GM19035 (cell line): Measurements from ENCODE around the gene BMPR2.
A peak's percentile ranks its signal among the peaks of the same experiment; 100 is the strongest.

Experiments
- ATAC-seq: cut with Tn5 transposase; IDR thresholded peaks from one replicate; pipeline ENCODE4 v1.9.1; 2021; ENCODE audit not compliant: unreplicated experiment

The BMPR2 gene

DNA sequence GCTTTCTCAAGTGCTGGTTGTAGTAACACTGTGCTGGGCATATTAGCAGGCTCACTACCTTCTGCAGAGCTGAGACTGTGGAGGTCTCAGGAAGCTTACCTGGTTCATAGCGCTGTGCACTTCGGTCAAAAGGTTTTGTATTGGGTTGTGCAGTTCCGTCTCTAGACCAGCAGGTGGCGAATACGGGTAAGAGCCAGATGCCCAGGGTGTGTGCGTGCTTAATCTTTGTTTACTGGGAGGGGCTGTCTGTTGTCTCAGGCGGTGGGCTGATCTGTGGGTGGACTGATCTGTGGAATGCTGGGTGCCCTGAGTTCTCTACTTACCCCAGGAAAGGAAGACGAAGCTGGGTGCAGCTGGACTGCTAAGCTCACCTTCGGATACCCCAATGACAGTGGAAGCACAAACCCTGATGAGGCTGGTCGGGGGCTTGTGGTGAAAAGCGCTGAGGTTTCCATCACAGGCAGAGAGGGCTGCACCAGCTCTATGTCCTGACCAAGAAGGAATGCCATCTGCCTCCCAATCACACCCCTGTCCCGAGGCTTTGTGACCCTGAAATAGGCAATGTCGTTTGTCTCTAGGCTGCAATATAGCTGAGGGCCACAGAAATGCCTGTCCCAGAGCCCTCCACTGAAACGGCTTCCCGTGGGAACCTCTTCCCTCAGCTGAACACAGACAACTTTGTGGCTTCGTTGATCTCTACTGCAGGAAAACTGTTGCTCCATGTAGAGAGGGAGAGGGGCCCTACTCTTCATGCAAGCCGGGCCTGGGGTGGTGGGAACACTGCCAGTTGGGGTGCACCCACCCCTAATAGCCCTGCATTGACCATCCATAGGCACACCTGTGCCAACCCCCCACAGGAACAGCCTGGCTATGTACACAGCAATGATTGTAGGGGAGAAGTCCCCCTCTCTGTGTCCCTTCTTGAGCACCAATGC lies 212.8 kb downstream of the BMPR2 start:
- peak; percentile 95 for ATAC-seq

DNA sequence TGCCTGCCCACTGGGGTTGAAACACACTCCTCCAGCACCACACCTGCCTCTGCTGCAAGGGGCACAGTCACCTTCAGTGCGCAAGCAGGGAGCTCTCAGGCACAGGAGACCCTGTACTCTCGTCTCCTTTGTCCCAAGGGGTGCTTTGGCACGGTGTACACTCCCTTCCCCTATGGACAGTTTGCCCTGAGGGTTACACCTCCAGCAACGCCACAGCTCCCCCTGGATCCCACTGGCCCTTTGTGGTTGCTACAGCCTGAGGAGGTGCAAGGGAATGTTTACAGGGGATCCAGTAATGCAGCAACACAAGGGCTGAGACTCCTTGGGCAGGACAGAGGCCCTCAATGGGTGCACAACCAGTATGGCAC lies 213.4 kb downstream of the BMPR2 start:
- no peak for ATAC-seq

DNA sequence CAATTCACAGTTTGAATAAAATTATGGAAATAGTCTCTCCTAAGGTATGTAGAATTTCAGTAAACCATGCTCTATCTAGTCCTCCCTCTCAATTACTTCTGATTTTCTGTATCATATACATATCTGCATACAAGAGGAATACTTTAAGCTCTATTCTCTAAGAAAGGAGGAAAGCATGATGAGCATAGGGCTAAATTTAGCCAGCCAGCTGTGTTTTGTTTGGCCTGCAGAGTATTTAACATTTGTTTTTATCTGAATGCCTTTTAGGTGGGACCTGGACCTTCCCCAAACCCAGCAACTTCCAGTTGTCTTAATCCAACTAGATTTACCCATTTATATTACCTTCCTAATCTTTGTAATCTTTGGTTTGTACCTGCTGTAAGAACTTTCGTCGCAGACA lies 216.4 kb downstream of the BMPR2 start:
- ATAC-seq: no peak

DNA sequence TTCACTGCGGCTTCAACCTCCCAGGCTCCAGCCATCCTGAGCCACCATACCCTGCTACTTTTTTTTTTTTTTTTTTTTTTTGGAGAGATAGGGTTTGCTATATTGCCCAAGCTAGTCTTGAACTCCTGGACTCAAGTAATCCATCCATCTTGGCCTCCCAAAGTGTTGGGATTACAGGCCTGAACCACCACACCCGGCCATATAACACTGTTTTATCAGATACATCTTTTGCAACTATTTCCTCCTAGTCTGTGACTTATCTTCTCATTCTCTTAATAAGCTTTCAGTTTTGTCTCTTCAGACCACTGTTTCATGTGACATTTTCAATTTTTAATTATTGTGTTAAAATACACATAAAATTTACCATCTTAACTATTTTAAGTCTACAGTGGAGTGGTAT lies 223.0 kb downstream of the BMPR2 start:
- ATAC-seq: no peak

DNA sequence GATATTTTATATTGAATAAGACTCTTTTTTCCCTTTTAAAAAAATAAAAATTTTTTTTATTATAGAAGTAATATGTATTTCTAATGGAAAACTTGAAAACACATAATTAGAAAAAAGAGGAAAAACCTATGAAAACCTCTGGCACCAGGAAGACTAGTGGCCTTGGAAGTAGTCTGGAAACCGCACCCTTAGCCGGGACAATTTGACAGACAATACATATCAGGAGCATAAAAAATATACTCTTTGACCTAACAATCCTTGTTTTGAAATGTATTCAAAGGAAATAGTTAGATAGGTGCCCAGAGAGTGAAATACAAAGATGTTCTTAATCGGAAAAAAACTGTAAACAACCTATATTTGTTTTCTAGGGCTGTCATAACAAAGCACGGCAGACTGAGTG lies 223.8 kb downstream of the BMPR2 start:
- ATAC-seq: no peak

DNA sequence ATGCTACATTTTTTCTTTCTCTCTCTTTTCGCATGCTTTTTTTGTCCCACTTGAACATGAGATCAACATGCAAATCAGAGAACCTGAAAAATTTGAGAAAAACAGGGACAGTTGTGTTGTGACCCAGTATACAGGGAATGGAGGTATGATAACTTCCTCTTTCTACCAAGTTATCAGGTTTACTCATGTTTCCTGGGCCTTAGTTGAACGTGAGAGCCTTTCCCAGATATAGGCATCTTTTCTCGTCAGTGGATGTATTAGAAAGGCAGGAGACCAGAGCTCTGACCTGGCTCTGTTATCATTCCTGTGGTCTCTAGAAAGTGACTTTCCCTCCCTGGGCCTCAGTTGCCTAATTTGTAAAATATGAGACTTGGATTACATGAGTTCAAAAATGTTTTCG lies 228.6 kb downstream of the BMPR2 start:
- no peak for ATAC-seq

DNA sequence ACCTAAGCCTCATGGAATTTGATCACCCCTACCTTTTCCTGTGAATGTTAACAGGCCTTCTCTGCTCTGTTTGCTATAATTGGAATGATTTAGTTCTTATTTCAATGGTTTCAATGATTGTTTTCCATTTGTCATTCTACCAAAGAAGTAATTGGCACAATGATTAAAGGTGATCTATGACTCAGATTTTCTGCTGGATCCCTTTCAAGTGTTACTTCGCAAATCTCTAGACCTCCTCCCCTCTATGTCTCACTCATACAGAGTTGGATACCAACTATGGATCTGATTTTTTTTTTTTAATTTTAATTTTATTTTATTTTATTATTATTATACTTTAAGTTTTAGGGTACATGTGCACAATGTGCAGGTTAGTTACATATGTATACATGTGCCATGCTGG lies 229.0 kb downstream of the BMPR2 start:
- ATAC-seq: no peak

DNA sequence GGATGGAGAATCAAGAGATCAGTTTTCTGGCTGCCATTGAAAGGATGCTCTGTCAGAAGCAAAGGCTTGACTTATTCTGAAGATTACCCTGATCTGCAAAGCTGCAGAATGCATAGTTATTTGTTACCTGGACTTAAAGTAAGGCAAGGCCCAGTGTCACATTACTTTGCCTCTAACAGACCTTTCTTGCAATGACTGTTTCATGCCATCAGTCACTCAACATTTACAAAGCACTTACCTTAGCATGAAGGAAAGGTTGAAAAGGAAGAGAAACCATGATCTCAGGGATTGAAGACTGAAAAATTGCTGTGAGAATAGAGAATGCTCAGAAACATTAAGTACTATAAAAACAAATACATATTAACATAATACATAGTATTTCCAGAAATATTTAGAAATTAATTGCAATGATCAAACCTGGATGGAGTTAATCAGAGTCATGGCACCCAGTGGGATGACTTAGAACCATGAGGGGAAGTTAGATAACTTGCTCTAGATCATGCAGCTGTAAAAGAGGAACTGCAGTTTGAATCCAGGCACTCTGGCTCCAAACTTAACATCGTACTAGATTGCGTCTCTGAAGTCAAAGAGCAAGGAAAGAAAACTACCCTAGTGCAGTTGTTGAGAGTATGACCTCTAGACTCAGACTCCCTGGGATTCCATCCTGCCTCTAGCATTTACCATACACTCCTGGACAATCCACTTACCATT lies 232.2 kb downstream of the BMPR2 start:
- ATAC-seq: no peak

DNA sequence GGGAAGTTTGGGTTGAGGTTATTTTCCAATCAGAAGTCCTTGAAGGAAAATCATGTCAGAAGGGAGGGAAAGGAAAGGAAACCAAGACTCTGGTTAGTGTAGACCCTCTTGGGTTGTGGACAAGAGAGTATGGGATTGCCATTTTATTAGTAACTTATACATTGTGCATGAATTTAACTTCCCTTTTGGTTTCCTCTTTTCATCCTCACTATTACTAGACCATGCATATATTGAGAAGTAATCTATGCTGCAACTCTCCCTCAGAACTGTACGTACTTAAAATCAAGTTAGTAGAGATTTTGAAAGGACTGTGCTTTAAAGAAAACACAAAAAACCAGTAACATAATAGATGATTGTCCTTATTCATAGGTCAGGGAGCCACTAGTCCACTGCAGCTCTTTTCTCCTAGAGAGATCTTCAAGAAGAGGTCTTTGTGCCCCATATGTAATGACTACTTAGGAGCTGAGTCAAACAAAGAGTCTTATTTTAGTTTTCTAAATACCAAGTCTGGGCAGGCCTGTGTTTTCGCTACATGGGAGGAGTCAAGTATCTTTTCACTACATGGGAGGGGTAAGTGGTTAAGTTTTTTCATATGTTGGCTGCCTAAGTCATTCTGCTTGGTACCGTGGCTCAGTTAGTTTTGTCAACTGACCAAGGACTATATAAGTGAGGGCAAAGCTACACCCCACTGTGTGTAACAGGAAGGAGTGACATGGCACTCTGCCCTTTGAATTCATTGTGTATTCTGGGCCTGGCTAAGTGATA lies 233.4 kb downstream of the BMPR2 start:
- ATAC-seq: peak; percentile 94

DNA sequence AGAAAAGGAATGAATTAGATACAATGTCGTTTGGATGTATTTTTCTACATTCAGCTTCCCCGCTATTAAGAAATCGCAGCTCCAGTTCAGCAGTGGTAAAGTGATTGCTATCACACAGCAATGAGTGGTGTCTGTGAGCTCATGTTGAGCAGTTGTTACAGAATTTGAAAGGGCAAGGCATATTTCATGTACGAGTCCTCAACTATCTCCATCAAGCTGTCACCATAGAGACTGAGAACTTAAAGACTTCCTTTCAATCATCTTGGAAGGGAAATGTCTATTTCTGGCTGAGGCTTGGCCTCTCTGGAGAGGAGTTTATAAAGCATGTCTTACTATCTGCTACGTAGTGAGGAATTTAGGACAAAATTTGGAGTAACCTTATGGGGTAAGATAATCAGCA lies 234.3 kb downstream of the BMPR2 start:
- ATAC-seq: no peak

DNA sequence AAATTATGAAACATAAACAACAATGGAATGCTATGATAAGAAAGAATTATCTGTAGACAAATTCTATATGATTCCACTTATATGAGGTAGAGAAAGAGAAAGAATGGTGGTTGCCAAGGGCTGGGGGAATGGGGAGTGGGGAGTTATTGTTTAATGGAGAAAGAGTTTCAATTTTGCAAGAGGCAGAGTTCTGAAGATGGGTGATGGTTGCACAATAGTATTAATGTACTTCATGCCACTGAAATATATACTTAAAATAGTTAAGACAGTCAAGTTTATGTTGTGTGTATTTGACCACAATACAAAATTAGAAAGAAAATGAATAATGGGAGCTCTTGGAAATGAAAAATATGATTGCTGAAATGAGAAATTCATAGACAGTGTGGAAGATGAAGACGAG lies 236.0 kb downstream of the BMPR2 start:
- no peak for ATAC-seq

DNA sequence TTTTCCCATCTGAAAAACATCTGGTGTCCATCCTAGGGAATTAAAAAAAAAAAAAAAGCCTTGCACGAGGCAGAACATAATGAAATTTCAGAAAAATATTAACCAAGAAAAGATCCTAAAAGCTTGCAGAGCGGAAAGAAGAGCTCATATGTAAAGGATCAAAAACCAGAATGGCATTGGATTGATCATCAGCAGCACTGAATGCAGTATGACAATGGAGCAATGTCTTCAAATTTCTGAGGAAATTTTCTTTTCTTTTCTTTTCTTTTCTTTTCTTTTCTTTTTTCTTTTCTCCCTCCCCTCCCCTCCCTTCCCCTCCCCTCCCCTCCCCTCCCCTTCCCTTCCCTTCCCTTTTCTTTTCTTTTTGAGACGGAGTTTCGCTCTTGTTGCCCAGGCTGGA lies 237.4 kb downstream of the BMPR2 start:
- no peak for ATAC-seq
